Activated CD4-positive, CD25-positive, alpha-beta regulatory T cell treated with anti-CD3 and anti-CD28 coated beads, Interleukin-2, amount 50 U/mL, for 24 hours (primary cell): ENCODE measurements around the gene NHERF2.

Experiments
- ATAC-seq, 2 donors: fragments of 150-1000 bp; cut with Tn5 transposase; one replicate each; pipeline ENCODE4 v1.10.0; 2021; ENCODE audit warnings: mild to moderate bottlenecking in 1 of 2, moderate library complexity in 1 of 2

The NHERF2 gene

DNA sequence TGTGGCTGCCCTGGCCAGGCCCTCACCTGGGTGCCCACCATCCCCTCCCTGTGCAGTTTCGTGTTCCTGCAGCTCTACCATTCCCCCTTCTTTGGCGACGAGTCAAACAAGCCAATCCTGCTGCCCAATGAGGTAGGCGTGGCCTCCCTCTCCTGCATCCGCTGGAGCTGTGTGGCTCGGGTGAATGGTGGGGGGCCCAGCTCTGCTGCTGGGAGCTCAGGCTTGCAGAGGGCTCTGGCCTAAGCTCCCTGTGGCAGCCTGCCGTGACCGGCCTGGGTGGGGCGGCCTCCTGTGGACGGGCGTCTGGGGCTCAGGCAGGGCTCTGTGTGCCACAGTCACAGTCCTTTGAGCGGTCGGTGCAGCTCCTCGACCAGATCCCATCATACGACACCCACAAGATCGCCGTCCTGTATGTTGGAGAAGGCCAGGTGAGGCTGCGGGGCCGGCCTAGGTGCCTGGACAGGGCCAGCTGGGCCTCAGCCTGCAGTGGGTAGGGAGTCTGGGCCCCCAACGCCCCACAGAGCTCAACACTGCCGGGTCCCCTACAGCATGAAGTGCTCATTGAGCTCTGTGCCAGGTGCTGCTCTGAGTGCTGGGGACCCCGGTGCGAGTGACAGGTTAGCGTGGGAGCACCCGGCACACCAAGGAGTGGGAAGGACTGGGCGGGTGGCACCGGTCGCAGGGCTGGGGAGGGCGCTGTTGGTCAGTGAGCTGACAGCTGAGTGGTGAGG is 58.4 kb downstream of the NHERF2 start:
- no peak for ATAC-seq

DNA sequence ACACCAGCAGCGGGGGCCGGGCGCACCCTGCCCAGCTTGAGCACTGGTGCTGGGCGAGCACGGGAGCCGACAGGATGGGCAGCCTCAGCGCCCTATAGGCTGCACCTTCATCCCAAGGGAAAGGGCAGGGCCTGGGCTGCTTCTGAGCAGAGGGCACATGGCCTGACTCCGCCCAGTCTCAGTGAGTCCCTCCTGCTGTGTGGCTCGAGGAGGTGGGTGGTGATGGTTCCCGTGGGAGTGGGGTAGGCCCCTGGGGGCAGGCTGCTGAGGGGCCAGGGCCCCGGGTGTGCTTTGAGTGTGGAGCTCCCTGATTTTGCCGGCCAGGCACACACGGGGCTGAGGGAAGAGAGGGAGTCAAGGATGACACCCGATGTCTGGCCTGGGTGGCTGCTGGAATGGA is 59.0 kb downstream of the NHERF2 start:
- ATAC-seq = no peak

DNA sequence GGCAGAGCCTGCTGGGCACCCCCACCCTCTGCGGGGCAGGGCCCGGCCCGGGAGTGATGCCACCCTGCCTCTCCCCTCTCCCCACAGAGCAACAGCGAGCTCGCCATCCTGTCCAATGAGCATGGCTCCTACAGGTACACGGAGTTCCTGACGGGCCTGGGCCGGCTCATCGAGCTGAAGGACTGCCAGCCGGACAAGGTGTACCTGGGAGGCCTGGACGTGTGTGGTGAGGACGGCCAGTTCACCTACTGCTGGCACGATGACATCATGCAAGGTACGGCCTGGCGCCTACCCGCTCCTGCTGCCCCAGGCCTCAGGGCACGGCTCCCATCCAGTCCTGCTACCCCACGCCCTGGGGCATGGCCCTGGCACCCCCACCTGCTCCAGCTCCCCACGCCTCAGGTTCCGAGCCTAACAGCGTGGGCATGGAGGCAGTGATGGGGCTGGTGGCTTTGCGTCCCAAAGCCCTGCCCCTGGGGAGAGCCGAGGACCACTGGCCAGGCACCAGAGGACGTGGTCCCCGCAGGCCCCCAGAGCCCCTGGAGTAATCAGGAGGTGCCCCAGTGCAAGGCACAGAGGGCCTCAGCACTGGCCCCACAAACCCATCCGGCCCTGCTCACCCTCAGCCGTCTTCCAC is 59.5 kb downstream of the NHERF2 start:
- ATAC-seq = no peak

DNA sequence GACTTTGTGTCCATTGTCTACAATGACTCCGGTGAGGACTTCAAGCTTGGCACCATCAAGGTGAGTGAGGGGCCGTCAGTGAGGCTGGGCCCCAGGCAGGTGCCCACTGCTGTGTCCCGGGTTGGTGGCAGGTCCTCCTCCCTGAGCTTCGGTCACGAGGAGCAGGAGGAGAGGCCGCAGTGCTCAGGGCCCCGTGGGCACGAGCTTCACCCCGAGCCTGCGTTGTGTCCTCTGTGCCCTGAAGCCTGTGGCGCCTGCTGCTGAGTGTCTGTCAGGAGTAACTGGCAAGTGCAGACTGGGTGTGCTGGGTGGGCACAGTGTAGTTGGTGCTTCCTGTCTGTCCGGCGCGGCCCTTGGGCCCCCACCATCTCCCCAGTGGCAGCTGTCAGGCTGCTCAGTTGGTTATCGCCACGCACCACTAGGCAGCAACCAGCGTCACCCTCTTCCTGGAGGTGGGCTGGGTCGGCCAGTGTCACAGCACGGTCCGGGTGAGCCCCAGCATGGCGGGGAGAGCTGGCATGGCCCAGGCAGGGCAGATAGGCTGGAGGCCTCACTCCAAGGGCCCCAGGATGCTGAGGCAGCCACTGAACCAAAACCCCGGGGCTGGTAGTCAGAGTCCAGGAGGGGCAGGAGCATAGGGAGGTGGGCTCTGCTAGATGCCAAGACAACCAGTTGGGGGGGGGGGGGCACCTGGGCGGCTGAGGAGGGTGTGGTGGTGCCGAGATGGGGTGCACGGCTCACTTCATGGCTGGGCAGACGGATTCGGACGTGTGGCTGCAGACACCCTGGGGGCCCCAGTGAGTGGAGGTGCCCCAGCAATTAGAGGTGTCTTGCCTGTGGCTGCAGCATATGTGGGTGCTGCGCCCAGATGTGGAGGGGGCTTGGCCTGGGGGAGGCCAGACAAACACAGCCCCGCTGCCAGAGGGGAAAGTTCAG is 60.4 kb downstream of the NHERF2 start:
- ATAC-seq = no peak

DNA sequence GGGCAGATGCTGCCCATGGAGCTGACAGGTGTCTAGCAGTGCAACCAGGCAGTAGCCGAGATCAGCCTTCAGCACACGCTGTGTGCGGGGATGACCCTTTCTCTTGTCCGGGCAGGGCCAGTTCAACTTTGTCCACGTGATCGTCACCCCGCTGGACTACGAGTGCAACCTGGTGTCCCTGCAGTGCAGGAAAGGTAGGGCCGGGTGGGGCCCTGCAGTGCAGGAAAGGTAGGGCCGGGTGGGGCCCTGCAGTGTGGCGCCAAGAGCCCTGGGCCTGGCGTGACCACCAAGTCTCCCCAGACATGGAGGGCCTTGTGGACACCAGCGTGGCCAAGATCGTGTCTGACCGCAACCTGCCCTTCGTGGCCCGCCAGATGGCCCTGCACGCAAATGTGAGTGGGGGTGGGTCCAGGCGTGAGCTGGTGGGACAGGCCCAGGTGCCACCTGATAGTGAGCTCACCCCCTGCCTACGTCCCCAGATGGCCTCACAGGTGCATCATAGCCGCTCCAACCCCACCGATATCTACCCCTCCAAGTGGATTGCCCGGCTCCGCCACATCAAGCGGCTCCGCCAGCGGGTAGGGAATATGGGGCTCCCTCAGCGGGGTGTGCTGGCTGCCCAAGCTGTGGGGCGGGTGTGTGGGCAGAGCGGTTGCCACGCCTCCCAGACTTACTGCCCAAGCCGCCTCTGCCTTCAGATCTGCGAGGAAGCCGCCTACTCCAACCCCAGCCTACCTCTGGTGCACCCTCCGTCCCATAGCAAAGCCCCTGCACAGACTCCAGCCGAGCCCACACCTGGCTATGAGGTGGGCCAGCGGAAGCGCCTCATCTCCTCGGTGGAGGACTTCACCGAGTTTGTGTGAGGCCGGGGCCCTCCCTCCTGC is 61.3 kb downstream of the NHERF2 start:
- no peak for ATAC-seq
